ENCODE measurements around the gene AMACR.

The AMACR gene

DNA sequence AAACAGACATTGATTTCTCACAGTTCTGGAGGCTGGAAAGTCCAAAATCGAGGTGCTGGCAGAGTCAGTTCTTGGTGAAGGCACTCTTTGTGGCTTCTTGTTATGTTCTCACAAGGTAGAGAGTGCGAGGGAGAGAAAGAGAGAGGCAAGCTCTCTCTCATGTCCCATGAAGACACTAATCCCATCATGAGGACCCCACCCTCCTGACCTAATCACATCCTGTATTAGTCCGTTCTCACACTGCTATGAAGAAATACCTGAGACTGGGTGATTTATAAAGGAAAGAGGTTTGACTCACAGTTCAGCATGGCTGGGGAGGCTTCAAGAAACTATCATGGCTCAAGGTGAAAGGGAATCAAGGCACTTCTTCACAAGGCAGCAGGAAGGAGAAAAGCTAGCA, 5.7 kb upstream of the AMACR start:
- TF ChIP-seq TCF12 (IDR thresholded peaks at IDR 0.05; ENCODE audit: low read depth) (no peak), EGR1 (IDR thresholded peaks at IDR 0.05) (no peak), CEBPB (IDR thresholded peaks at IDR 0.05) (no peak), NFIC (IDR thresholded peaks at IDR 0.05) (no peak), ZBTB7A (IDR thresholded peaks at IDR 0.05; ENCODE audit: low read depth) (no peak), TEAD4 (IDR thresholded peaks at IDR 0.05) (no peak), CREB1 (IDR thresholded peaks at IDR 0.05; ENCODE audit: low read depth) (no peak), TAF1 (IDR thresholded peaks at IDR 0.05; ENCODE audit: low read depth) (no peak), RAD21 (IDR thresholded peaks at IDR 0.05; ENCODE audit: low read depth) (no peak), FOXM1 (IDR thresholded peaks at IDR 0.05; ENCODE audit: borderline replicate concordance, low read depth) (no peak), YY1 (IDR thresholded peaks at IDR 0.05; ENCODE audit: low read depth) (no peak)
- TF ChIP-seq, protein P1, sequence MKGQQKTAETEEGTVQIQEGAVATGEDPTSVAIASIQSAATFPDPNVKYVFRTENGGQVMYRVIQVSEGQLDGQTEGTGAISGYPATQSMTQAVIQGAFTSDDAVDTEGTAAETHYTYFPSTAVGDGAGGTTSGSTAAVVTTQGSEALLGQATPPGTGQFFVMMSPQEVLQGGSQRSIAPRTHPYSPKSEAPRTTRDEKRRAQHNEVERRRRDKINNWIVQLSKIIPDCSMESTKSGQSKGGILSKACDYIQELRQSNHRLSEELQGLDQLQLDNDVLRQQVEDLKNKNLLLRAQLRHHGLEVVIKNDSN (IDR thresholded peaks at IDR 0.05): no peak
- TF ChIP-seq, protein P2, sequence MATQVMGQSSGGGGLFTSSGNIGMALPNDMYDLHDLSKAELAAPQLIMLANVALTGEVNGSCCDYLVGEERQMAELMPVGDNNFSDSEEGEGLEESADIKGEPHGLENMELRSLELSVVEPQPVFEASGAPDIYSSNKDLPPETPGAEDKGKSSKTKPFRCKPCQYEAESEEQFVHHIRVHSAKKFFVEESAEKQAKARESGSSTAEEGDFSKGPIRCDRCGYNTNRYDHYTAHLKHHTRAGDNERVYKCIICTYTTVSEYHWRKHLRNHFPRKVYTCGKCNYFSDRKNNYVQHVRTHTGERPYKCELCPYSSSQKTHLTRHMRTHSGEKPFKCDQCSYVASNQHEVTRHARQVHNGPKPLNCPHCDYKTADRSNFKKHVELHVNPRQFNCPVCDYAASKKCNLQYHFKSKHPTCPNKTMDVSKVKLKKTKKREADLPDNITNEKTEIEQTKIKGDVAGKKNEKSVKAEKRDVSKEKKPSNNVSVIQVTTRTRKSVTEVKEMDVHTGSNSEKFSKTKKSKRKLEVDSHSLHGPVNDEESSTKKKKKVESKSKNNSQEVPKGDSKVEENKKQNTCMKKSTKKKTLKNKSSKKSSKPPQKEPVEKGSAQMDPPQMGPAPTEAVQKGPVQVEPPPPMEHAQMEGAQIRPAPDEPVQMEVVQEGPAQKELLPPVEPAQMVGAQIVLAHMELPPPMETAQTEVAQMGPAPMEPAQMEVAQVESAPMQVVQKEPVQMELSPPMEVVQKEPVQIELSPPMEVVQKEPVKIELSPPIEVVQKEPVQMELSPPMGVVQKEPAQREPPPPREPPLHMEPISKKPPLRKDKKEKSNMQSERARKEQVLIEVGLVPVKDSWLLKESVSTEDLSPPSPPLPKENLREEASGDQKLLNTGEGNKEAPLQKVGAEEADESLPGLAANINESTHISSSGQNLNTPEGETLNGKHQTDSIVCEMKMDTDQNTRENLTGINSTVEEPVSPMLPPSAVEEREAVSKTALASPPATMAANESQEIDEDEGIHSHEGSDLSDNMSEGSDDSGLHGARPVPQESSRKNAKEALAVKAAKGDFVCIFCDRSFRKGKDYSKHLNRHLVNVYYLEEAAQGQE (IDR thresholded peaks at IDR 0.05; ENCODE audit: low read depth): no peak

DNA sequence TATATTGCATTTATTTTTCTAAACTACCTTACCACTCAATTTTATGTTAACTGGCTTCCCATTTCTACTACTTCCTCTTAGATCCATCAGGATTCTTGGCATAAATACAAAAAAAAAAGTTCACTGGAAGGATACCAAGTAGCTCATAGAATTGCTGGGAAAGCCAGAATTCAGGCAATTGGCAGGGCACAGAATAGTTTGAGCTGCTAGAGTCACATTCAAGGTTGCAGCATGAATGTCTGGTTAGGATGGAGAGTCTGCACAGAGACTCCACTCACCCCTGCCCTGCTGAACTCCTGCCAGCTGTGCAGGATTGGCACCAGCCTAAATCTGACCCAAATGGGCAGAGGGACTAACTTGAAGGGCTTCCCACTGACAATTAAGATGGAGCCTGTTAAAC, 4.9 kb upstream of the AMACR start:
- no peak for TF ChIP-seq ZBTB7A (IDR thresholded peaks at IDR 0.05; ENCODE audit: low read depth)
- no peak for TF ChIP-seq EGR1 (IDR thresholded peaks at IDR 0.05)
- no peak for TF ChIP-seq RAD21 (IDR thresholded peaks at IDR 0.05; ENCODE audit: low read depth)
- TF ChIP-seq, protein P1 (IDR thresholded peaks at IDR 0.05): no peak
- TF ChIP-seq TAF1 (IDR thresholded peaks at IDR 0.05; ENCODE audit: low read depth): no peak
- TF ChIP-seq CREB1 (IDR thresholded peaks at IDR 0.05; ENCODE audit: low read depth): no peak
- TF ChIP-seq, protein P3, sequence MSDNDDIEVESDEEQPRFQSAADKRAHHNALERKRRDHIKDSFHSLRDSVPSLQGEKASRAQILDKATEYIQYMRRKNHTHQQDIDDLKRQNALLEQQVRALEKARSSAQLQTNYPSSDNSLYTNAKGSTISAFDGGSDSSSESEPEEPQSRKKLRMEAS (IDR thresholded peaks at IDR 0.05): no peak
- no peak for TF ChIP-seq TEAD4 (IDR thresholded peaks at IDR 0.05)
- no peak for TF ChIP-seq YY1 (IDR thresholded peaks at IDR 0.05; ENCODE audit: low read depth)
- TF ChIP-seq, protein P2 (IDR thresholded peaks at IDR 0.05; ENCODE audit: low read depth): no peak
- no peak for TF ChIP-seq FOXM1 (IDR thresholded peaks at IDR 0.05; ENCODE audit: borderline replicate concordance, low read depth)
- no peak for TF ChIP-seq NFIC (IDR thresholded peaks at IDR 0.05)
- TF ChIP-seq EP300 (IDR thresholded peaks at IDR 0.05; ENCODE audit: borderline replicate concordance): no peak
- TF ChIP-seq CEBPB (IDR thresholded peaks at IDR 0.05): no peak
- TF ChIP-seq TCF12 (IDR thresholded peaks at IDR 0.05; ENCODE audit: low read depth): no peak

DNA sequence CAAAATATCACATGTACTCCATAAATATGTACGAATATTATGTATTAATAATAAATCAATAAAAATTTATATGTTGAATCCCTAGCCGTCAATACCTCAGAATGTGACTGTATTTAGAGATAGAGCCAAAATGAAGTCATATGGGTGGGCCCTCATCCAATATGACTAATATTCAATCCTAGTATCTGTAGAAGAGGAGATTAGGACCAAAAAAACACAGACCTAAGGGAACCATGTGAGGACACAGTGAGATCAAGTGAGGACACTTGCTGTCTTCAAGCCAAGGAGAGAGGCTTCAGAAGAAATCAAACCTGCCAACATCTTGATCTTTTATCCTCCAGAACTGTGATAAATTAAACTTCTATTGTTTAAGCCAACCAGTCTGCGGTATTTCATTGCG, 3.7 kb upstream of the AMACR start:
- TF ChIP-seq ZBTB7A (IDR thresholded peaks at IDR 0.05; ENCODE audit: low read depth): no peak
- TF ChIP-seq RAD21 (IDR thresholded peaks at IDR 0.05; ENCODE audit: low read depth): no peak
- TF ChIP-seq TEAD4 (IDR thresholded peaks at IDR 0.05): no peak
- TF ChIP-seq CREB1 (IDR thresholded peaks at IDR 0.05; ENCODE audit: low read depth): no peak
- TF ChIP-seq EGR1 (IDR thresholded peaks at IDR 0.05): no peak
- TF ChIP-seq, protein P3 (IDR thresholded peaks at IDR 0.05): no peak
- TF ChIP-seq, protein P1 (IDR thresholded peaks at IDR 0.05): no peak
- TF ChIP-seq, protein P2 (IDR thresholded peaks at IDR 0.05; ENCODE audit: low read depth): no peak
- TF ChIP-seq TCF12 (IDR thresholded peaks at IDR 0.05; ENCODE audit: low read depth): no peak
- no peak for TF ChIP-seq YY1 (IDR thresholded peaks at IDR 0.05; ENCODE audit: low read depth)
- no peak for TF ChIP-seq CEBPB (IDR thresholded peaks at IDR 0.05)
- no peak for TF ChIP-seq NFIC (IDR thresholded peaks at IDR 0.05)
- no peak for TF ChIP-seq EP300 (IDR thresholded peaks at IDR 0.05; ENCODE audit: borderline replicate concordance)
- no peak for TF ChIP-seq TAF1 (IDR thresholded peaks at IDR 0.05; ENCODE audit: low read depth)
- TF ChIP-seq FOXM1 (IDR thresholded peaks at IDR 0.05; ENCODE audit: borderline replicate concordance, low read depth): no peak

DNA sequence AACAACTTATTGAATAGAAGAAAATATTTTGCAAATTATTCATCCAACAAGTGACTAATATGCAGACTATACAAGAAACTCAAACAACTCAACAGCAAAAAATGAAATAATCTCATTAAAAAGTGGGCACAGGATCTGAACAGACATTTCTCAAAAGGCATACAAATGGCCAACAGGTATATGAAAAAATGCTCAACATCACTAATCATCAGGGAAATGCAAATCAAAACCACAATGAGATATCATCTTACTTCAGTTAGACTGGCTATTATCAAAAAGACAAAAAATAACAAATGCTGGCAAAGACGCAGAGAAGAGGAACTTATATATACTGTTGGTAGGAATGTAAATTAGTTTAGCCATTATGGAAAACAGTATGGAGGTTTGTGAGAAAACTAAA, 1.8 kb upstream of the AMACR start:
- TF ChIP-seq, protein P3 (IDR thresholded peaks at IDR 0.05): no peak
